ENCODE data around the gene RPL39.
"Not testable (repeated sequence)": the region's sequence is repeated elsewhere in the genome, so short reads cannot be mapped to it uniquely, and the experiment has no call there.

DNA sequence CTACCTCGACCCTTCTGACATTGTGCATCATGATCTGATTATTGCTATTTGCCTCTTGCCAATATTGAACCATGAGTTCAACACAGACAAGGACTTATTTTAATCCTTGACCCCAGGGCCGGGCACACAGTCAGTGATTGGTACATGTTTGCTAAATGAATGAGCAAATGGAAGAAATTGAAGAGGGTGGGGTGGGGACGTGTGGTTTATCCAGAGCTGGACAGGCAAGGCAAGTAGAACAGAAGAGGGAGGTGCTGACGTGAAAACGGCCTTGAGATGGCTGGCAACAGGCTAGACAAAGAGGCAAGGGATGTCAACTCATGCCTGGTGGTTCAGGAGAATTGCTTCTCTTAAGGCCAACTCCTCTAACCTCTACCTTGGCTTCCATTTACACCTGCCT, 32.8 kb upstream of the RPL39 start:
- TF ChIP-seq, protein P1, sequence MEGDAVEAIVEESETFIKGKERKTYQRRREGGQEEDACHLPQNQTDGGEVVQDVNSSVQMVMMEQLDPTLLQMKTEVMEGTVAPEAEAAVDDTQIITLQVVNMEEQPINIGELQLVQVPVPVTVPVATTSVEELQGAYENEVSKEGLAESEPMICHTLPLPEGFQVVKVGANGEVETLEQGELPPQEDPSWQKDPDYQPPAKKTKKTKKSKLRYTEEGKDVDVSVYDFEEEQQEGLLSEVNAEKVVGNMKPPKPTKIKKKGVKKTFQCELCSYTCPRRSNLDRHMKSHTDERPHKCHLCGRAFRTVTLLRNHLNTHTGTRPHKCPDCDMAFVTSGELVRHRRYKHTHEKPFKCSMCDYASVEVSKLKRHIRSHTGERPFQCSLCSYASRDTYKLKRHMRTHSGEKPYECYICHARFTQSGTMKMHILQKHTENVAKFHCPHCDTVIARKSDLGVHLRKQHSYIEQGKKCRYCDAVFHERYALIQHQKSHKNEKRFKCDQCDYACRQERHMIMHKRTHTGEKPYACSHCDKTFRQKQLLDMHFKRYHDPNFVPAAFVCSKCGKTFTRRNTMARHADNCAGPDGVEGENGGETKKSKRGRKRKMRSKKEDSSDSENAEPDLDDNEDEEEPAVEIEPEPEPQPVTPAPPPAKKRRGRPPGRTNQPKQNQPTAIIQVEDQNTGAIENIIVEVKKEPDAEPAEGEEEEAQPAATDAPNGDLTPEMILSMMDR (IDR thresholded peaks at IDR 0.05; ENCODE audit: poor library complexity, severe bottlenecking): not testable (repeated sequence)
- TF ChIP-seq, protein P2, sequence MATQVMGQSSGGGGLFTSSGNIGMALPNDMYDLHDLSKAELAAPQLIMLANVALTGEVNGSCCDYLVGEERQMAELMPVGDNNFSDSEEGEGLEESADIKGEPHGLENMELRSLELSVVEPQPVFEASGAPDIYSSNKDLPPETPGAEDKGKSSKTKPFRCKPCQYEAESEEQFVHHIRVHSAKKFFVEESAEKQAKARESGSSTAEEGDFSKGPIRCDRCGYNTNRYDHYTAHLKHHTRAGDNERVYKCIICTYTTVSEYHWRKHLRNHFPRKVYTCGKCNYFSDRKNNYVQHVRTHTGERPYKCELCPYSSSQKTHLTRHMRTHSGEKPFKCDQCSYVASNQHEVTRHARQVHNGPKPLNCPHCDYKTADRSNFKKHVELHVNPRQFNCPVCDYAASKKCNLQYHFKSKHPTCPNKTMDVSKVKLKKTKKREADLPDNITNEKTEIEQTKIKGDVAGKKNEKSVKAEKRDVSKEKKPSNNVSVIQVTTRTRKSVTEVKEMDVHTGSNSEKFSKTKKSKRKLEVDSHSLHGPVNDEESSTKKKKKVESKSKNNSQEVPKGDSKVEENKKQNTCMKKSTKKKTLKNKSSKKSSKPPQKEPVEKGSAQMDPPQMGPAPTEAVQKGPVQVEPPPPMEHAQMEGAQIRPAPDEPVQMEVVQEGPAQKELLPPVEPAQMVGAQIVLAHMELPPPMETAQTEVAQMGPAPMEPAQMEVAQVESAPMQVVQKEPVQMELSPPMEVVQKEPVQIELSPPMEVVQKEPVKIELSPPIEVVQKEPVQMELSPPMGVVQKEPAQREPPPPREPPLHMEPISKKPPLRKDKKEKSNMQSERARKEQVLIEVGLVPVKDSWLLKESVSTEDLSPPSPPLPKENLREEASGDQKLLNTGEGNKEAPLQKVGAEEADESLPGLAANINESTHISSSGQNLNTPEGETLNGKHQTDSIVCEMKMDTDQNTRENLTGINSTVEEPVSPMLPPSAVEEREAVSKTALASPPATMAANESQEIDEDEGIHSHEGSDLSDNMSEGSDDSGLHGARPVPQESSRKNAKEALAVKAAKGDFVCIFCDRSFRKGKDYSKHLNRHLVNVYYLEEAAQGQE (IDR thresholded peaks at IDR 0.05; ENCODE audit: borderline replicate concordance): not testable (repeated sequence)
- not testable (repeated sequence) for TF ChIP-seq POLR2AphosphoS5 (IDR thresholded peaks at IDR 0.05); TAF1 (IDR thresholded peaks at IDR 0.05; ENCODE audit: low read depth); EZH2 (IDR thresholded peaks at IDR 0.05; ENCODE audit: borderline replicate concordance, insufficient read depth, low read length, poor library complexity, severe bottlenecking); RAD21 (conservative IDR thresholded peaks at IDR 0.05); MXI1 (conservative IDR thresholded peaks at IDR 0.05; ENCODE audit: poor library complexity, severe bottlenecking)

All from neural cell (in vitro differentiated cells).